OCI-LY7 (cell line): ENCODE results near the gene LRFN5.

Source experiments
- CTCF ChIP-seq: fragments of 200-600 bp; sonication (generic); conservative IDR thresholded peaks from 2 replicates; pipeline ENCODE4 v1.5.1; 2014; ENCODE audit warnings: mild to moderate bottlenecking, antibody characterized with exemption, low read length, moderate library complexity, mixed read lengths
- EZH2phosphoT487 ChIP-seq: fragments of 200-600 bp; sonication (generic); IDR thresholded peaks from 2 replicates; pipeline ENCODE4 v1.6.1; 2018; ENCODE audit warnings: low read depth, borderline replicate concordance, mild to moderate bottlenecking, mixed run types, antibody characterized with exemption, low read length, moderate library complexity, mixed read lengths

DNA sequence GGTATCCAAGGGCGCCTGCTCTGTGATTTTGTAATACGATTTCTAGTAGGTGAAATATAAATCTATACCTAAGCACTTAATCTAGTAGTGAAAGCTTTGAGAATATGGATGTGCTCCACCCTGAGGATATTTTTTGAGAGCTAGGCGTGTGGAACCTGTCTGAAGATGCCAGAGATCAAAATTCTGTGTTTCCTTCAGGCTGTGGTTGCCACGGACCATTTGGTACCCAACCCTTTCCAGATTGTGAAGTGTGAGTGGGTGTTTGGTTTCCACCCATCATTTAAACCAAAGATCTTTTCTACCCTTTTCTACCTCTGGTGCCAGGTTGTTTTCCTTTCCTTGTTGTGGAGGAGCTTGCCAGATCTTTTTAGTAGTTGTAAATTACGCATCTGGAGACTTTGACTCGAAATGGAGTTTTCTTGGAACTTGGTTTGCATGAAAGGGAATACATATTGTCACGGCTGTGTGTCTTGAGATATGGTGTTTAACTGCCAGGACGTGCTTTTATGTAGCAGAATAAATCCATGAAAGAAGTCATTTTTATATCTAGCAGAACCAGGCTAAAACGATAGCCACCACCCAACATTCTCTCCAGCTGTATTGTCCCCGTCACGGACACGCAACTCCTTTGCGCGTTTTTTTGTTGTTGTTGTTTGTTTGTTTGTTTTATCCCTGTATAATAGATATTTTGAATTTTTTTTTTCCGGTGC is 2.2 kb downstream of the LRFN5 start:
- TF ChIP-seq CTCF (no peak), EZH2phosphoT487 (no peak)
